GM19023 (cell line): ENCODE measurements around the gene TNFRSF21.

Source experiments
- ATAC-seq: cut with Tn5 transposase; IDR thresholded peaks from one replicate; pipeline ENCODE4 v1.9.1; 2021; ENCODE audit warnings: mild to moderate bottlenecking, moderate library complexity; ENCODE audit not compliant: unreplicated experiment

Gene TNFRSF21

GRCh38 chr6:47181681-47182080 is 128.0 kb downstream of the TNFRSF21 start:
- ATAC-seq = no peak
